HEK293 (cell line): ENCODE data around the gene RGL4.
"Not testable (repeated sequence)": the region's sequence is repeated elsewhere in the genome, so short reads cannot be mapped to it uniquely, and the experiment has no call there.

ENCODE experiments used
- CTCF ChIA-PET: fragments of 350-600 bp; formaldehyde crosslinking; extraction: SDS; loops from one replicate; lab custom pipeline; 2021; ENCODE audit warnings: antibody characterized with exemption; lab: Yijun Ruan, JAX
- POLR2A ChIA-PET: fragments of 300-600 bp; formaldehyde crosslinking; extraction: SDS; loops from one replicate; lab custom pipeline; 2020; ENCODE audit warnings: antibody characterized with exemption, inconsistent platforms; lab: Yijun Ruan, JAX
- H3K27ac ChIP-seq: fragments of 200-500 bp; sonication (Bioruptor generic); 2 replicates; pipeline ENCODE4 v1.5.1; 2014; ENCODE audit warnings: low read depth, low read length, control low read depth, inconsistent platforms; ENCODE audit errors: extremely low read depth
- H3K36me3 ChIP-seq, 2 experiments: fragments of 200-500 bp in 1 of 2; sonication (Bioruptor generic) in 1 of 2; 1 replicate in 1 of 2; 2 replicates in 1 of 2; pipeline ENCODE4 v1.5.1; 2014 to 2017; ENCODE audit warnings: inconsistent platforms in 2 of 2, low read length in 2 of 2; ENCODE audit not compliant: control insufficient read depth in 2 of 2, insufficient read depth in 1 of 2
- H3K4me1 ChIP-seq: fragments of 200-500 bp; sonication (Bioruptor generic); 2 replicates; pipeline ENCODE4 v1.5.1; 2014; ENCODE audit warnings: mild to moderate bottlenecking, low read length, inconsistent platforms; ENCODE audit not compliant: control insufficient read depth, insufficient read depth
- H3K4me3 ChIP-seq: 2 replicates; pipeline ENCODE4 v1.5.1; 2011; ENCODE audit warnings: low read depth, mild to moderate bottlenecking, control low read depth, low read length, moderate library complexity
- H3K9me3 ChIP-seq: fragments of 200-500 bp; sonication (Bioruptor generic); 2 replicates; pipeline ENCODE4 v1.5.1; 2014; ENCODE audit warnings: low read depth, low read length, inconsistent platforms; ENCODE audit not compliant: control insufficient read depth, insufficient read depth
- FEZF1 ChIP-seq: fragments of 450-650 bp; formaldehyde crosslinking; IDR thresholded peaks from 2 replicates; pipeline ENCODE4 v1.5.1; 2016; ENCODE audit warnings: missing biosample characterization, missing genetic modification characterization
- MYNN ChIP-seq: fragments of 450-650 bp; formaldehyde crosslinking; IDR thresholded peaks from 2 replicates; pipeline ENCODE4 v1.5.1; 2016; ENCODE audit warnings: missing biosample characterization, missing genetic modification characterization, borderline replicate concordance
- SP7 ChIP-seq: fragments of 450-650 bp; formaldehyde crosslinking; IDR thresholded peaks from 2 replicates; pipeline ENCODE4 v1.5.1; 2016; ENCODE audit warnings: missing biosample characterization, missing genetic modification characterization
- ZNF169 ChIP-seq: fragments of 450-650 bp; formaldehyde crosslinking; IDR thresholded peaks from 2 replicates; pipeline ENCODE4 v1.5.1; 2016; ENCODE audit warnings: missing biosample characterization, missing genetic modification characterization
- ZNF214 ChIP-seq: fragments of 450-650 bp; formaldehyde crosslinking; IDR thresholded peaks from 2 replicates; pipeline ENCODE4 v1.5.1; 2017; ENCODE audit warnings: missing biosample characterization, mild to moderate bottlenecking, missing genetic modification characterization, borderline replicate concordance
- ZNF248 ChIP-seq: fragments of 450-650 bp; formaldehyde crosslinking; IDR thresholded peaks from 2 replicates; pipeline ENCODE4 v1.5.1; 2017; ENCODE audit warnings: missing biosample characterization, missing genetic modification characterization
- ZNF341 ChIP-seq: fragments of 450-650 bp; formaldehyde crosslinking; IDR thresholded peaks from 2 replicates; pipeline ENCODE4; 2016; ENCODE audit warnings: low read depth, missing biosample characterization, missing genetic modification characterization
- ZNF629 ChIP-seq: fragments of 450-650 bp; formaldehyde crosslinking; IDR thresholded peaks from 2 replicates; pipeline ENCODE4 v1.5.1; 2017; ENCODE audit warnings: missing biosample characterization, missing genetic modification characterization
- ZNF664 ChIP-seq: fragments of 450-650 bp; formaldehyde crosslinking; IDR thresholded peaks from 2 replicates; pipeline ENCODE4 v1.5.1; 2016; ENCODE audit warnings: missing biosample characterization, missing genetic modification characterization
- ZXDB ChIP-seq: fragments of 450-650 bp; formaldehyde crosslinking; IDR thresholded peaks from 2 replicates; pipeline ENCODE4 v1.5.1; 2016; ENCODE audit warnings: missing biosample characterization, missing genetic modification characterization
- TF ChIP-seq, protein P1 (sequence below): fragments of 450-650 bp; formaldehyde crosslinking; IDR thresholded peaks from 2 replicates; pipeline ENCODE4 v1.5.1; 2016; ENCODE audit warnings: missing biosample characterization, missing genetic modification characterization, low read depth
- TF ChIP-seq, protein P2 (sequence below): fragments of 450-650 bp; formaldehyde crosslinking; IDR thresholded peaks from 2 replicates; pipeline ENCODE4 v1.5.1; 2016; ENCODE audit warnings: missing biosample characterization, missing genetic modification characterization
- TF ChIP-seq, protein P3 (sequence below): fragments of 450-650 bp; formaldehyde crosslinking; IDR thresholded peaks from 2 replicates; pipeline ENCODE4 v1.5.1; 2016; ENCODE audit warnings: missing biosample characterization, missing genetic modification characterization

RGL4 gene

DNA sequence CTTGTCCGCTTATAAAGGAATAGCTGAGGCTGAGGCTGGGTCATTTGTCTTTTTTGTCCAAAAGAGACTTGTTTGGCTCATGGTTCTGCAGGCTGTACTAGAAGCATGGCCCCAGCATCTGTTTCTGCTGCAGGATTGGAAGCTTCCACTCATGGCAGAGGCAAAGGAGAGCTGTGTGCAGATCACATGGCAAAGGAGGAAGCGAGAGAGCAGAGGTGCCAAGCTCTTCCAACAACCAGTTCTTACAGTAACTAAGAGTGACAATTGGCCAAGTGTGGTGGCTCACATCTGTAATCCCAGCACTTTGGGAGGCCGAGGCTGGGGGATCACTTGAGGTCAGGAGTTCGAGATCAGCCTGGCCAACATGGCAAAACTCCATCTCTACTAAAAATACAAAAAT, 37.3 kb downstream of the RGL4 start:
- POLR2A ChIA-PET: interaction anchor here (0.9 kb wide), 2 partner anchors 9 to 13 kb away, joined by 3 read pairs; no protein-coding TSS in a partner anchor
- not testable (repeated sequence) for H3K4me1 ChIP-seq, H3K27ac ChIP-seq, H3K9me3 ChIP-seq, H3K36me3 ChIP-seq, H3K4me3 ChIP-seq
- CTCF ChIA-PET: interaction anchor here (1.4 kb wide), 1 partner anchor 23 kb away, joined by 3 read pairs; the partner anchor contains the start of gene ZNF70
- peak; percentile 53 for TF ChIP-seq ZNF341 (tag by site-specific recombination)

DNA sequence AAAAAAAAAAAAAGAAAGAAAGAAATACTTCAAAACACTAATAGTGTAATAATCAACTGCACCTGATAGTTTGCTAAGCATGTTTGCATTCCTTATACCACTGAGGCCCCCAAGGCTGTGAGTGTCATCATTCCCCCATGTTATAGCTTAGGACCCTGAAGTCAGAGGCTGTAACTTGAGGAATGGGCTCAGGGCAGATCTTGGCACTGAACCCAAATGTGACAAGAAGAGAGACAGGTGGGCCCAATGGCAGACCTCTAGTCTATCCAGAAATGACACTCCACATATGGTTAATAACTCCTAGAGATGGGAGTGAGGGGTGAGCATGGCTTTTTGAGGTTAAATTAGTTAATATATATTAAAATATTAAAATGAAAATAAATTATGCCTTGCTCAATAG, 46.9 kb downstream of the RGL4 start:
- no peak overlapping the region for H3K4me3 ChIP-seq
- H3K4me1 ChIP-seq: no peaks in the 10 kb centered on the region
- no peak overlapping the region for H3K27ac ChIP-seq
- TF ChIP-seq ZNF664 (tag by site-specific recombination) (peak; percentile 32; the same call in 1 of the 2 replicates), ZXDB (tag by site-specific recombination) (no peak)
- ChIA-PET CTCF (no interaction called here), POLR2A (interaction anchor here (1.1 to 1.4 kb wide), 2 partner anchors 13 to 16 kb away, joined by 3 to 4 read pairs; partner anchors contain the start of gene ZNF70)
- no peaks in the 10 kb centered on the region for H3K9me3 ChIP-seq
- peaks cover 0 to 15% of the 10 kb centered on the region in 2 experiments; a peak in 2 of 3 replicates for H3K36me3 ChIP-seq

DNA sequence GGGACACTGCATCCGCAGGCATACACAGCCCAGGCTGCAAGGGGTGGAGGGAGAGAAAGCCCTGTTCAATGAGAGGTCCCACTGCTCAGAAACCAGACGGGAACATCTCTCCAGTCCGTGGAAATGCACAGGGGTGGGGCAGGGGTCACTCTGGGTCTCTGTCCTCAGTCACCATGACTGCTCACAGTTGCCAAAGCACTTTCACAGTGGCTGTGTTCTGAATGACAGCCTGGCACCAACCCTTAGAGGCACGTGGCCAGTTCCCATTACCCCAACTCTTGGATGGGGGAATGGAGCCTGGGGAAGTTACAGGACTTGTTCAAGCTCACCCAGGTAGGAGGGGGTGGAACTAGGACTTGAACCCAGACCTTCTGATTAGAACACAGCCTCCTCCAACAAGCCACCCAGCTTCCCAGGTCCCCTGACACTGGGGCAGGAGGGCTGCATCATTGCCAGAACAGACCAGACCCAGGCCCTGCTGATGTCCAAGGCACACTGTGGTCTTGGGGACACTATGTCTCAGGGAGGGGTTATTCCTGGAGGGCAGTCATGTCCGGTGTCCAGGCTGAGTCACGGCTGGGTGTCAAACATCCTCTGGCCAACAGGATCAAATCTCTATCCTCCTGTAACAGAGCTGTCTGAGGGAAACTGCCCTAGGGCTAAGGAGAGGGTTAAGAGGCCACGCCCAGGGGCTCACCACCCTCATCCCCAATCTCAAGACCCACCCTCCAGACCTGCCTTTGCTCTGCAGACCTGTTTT, 51.9 kb downstream of the RGL4 start:
- H3K9me3 ChIP-seq: no peaks in the 10 kb centered on the region
- peak; percentile 45; the same call in 1 of the 2 replicates for TF ChIP-seq ZNF214 (tag by site-specific recombination)
- TF ChIP-seq, protein P1, sequence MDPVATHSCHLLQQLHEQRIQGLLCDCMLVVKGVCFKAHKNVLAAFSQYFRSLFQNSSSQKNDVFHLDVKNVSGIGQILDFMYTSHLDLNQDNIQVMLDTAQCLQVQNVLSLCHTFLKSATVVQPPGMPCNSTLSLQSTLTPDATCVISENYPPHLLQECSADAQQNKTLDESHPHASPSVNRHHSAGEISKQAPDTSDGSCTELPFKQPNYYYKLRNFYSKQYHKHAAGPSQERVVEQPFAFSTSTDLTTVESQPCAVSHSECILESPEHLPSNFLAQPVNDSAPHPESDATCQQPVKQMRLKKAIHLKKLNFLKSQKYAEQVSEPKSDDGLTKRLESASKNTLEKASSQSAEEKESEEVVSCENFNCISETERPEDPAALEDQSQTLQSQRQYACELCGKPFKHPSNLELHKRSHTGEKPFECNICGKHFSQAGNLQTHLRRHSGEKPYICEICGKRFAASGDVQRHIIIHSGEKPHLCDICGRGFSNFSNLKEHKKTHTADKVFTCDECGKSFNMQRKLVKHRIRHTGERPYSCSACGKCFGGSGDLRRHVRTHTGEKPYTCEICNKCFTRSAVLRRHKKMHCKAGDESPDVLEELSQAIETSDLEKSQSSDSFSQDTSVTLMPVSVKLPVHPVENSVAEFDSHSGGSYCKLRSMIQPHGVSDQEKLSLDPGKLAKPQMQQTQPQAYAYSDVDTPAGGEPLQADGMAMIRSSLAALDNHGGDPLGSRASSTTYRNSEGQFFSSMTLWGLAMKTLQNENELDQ (tag by site-specific recombination): no peak
- TF ChIP-seq, all 188 proteins: peak for 1
- peaks cover 13 to 48% of the 10 kb centered on the region in 2 experiments for H3K36me3 ChIP-seq

DNA sequence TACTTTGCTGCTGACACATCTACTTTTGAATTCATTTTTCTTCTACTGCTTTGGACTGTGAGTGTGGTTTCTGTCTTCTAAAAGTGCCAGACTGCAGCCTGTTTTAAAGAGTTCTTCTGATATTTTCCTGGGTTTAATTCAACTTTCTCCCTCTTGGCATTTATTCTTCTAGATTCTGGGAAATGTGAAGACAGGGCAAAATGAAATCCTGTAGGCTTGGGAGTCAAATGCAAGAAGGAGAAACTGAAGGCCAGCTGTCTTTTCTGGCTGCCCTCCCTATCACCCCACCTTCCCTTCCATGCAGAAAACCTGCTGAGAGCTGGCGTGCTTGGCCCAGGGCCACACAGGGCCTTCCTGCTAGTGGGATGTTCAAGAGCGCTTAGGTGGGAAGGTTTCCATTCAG, 52.5 kb downstream of the RGL4 start:
- Histone ChIP-seq H3K4me3 (no peak overlapping the region), H3K27ac (no peak overlapping the region), H3K9me3 (no peaks in the 10 kb centered on the region), H3K36me3 (peaks cover 13 to 48% of the 10 kb centered on the region in 2 experiments), H3K4me1 (no peaks in the 10 kb centered on the region)
- POLR2A ChIA-PET: no interaction called here
- no peak for TF ChIP-seq ZNF214 (tag by site-specific recombination)
- TF ChIP-seq, protein P2, sequence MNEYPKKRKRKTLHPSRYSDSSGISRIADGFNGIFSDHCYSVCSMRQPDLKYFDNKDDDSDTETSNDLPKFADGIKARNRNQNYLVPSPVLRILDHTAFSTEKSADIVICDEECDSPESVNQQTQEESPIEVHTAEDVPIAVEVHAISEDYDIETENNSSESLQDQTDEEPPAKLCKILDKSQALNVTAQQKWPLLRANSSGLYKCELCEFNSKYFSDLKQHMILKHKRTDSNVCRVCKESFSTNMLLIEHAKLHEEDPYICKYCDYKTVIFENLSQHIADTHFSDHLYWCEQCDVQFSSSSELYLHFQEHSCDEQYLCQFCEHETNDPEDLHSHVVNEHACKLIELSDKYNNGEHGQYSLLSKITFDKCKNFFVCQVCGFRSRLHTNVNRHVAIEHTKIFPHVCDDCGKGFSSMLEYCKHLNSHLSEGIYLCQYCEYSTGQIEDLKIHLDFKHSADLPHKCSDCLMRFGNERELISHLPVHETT: no peak
- no peak for TF ChIP-seq MYNN (tag by site-specific recombination)
- no peak for TF ChIP-seq ZNF169 (tag by site-specific recombination)
- TF ChIP-seq, protein P3, sequence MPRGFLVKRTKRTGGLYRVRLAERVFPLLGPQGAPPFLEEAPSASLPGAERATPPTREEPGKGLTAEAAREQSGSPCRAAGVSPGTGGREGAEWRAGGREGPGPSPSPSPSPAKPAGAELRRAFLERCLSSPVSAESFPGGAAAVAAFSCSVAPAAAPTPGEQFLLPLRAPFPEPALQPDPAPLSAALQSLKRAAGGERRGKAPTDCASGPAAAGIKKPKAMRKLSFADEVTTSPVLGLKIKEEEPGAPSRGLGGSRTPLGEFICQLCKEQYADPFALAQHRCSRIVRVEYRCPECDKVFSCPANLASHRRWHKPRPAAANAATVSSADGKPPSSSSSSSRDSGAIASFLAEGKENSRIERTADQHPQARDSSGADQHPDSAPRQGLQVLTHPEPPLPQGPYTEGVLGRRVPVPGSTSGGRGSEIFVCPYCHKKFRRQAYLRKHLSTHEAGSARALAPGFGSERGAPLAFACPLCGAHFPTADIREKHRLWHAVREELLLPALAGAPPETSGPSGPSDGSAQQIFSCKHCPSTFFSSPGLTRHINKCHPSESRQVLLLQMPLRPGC (tag by site-specific recombination): no peak
- no peak for TF ChIP-seq FEZF1 (tag by site-specific recombination)
- no peak for TF ChIP-seq SP7 (tag by site-specific recombination)
- TF ChIP-seq ZNF248 (tag by site-specific recombination): no peak
- TF ChIP-seq ZNF629 (tag by site-specific recombination): no peak
- CTCF ChIA-PET: no interaction called here

More for the DNA sequence above, 51.9 kb downstream of the RGL4 start:
- H3K4me3 ChIP-seq: no peak overlapping the region
- CTCF ChIA-PET: interaction anchor here (0.6 to 1.2 kb wide), 2 partner anchors 25 to 108 kb away, joined by 3 to 5 read pairs; partner anchors contain the start of gene CHCHD10
- H3K4me1 ChIP-seq: no peaks in the 10 kb centered on the region
- no peak overlapping the region for H3K27ac ChIP-seq
- POLR2A ChIA-PET: no interaction called here
